GM23248 (cell line): Measurements from ENCODE around the gene GCHFR. TPM values are rescaled to one million over a fixed set of nuclear protein-coding genes. Genes with fewer than 3 reads are reported as not detected.

Source experiments
- DNase-seq: peaks from one replicate; pipeline ENCODE4 v3.0.0-alpha.2; 2015
- H2AFZ ChIP-seq: fragments of 200-600 bp; sonication (generic); 2 replicates; pipeline ENCODE4 v1.6.1; 2016; ENCODE audit warnings: antibody characterized with exemption
- H3F3A ChIP-seq: fragments of 200-600 bp; sonication (generic); 2 replicates; pipeline ENCODE4 v1.6.1; 2016; ENCODE audit warnings: mild to moderate bottlenecking, antibody characterized with exemption, mixed run types; ENCODE audit not compliant: insufficient read depth
- H3K27ac ChIP-seq: fragments of 200-600 bp; sonication (generic); 2 replicates; pipeline ENCODE4 v1.5.1; 2016; ENCODE audit warnings: mild to moderate bottlenecking
- H3K27me3 ChIP-seq: fragments of 200-600 bp; sonication (generic); replicated peaks from 2 replicates; pipeline ENCODE4 v1.6.1; 2016; ENCODE audit warnings: mild to moderate bottlenecking; ENCODE audit not compliant: insufficient read depth
- H3K36me3 ChIP-seq: fragments of 200-600 bp; sonication (generic); 2 replicates; pipeline ENCODE4 v1.6.1; 2016; ENCODE audit warnings: low read depth, mild to moderate bottlenecking
- H3K4me1 ChIP-seq: fragments of 200-600 bp; sonication (generic); 2 replicates; pipeline ENCODE4 v1.6.1; 2016; ENCODE audit warnings: mild to moderate bottlenecking; ENCODE audit not compliant: insufficient read depth
- H3K4me2 ChIP-seq: fragments of 200-600 bp; sonication (generic); one replicate; pipeline ENCODE4 v1.6.1; 2016; ENCODE audit warnings: mild to moderate bottlenecking; ENCODE audit not compliant: unreplicated experiment
- H3K4me3 ChIP-seq: fragments of 200-600 bp; sonication (generic); 2 replicates; pipeline ENCODE4 v1.5.1; 2016; ENCODE audit warnings: mild to moderate bottlenecking
- H3K79me2 ChIP-seq: fragments of 200-600 bp; sonication (generic); 2 replicates; pipeline ENCODE4 v1.6.1; 2016; ENCODE audit warnings: mild to moderate bottlenecking; ENCODE audit not compliant: insufficient read depth
- H3K9ac ChIP-seq: fragments of 200-600 bp; sonication (generic); 2 replicates; pipeline ENCODE4 v1.6.1; 2016; ENCODE audit warnings: mild to moderate bottlenecking
- H3K9me2 ChIP-seq: fragments of 200-600 bp; sonication (generic); 2 replicates; pipeline ENCODE4 v1.6.1; 2016; ENCODE audit warnings: mixed run types, mild to moderate bottlenecking, moderate library complexity; ENCODE audit not compliant: insufficient read depth
- H3K9me3 ChIP-seq: fragments of 200-600 bp; sonication (generic); one replicate; pipeline ENCODE4 v1.6.1; 2017; ENCODE audit warnings: low read depth
- H4K20me1 ChIP-seq: fragments of 200-600 bp; sonication (generic); 2 replicates; pipeline ENCODE4 v1.6.0; 2016; ENCODE audit not compliant: insufficient read depth
- EZH2 ChIP-seq: fragments of 200-600 bp; sonication (generic); IDR thresholded peaks from 2 replicates; pipeline ENCODE4 v1.6.1; 2018; ENCODE audit warnings: antibody characterized with exemption, mild to moderate bottlenecking; ENCODE audit not compliant: insufficient read depth, poor library complexity, severe bottlenecking
- EZH2phosphoT487 ChIP-seq: fragments of 200-600 bp; sonication (generic); IDR thresholded peaks from 2 replicates; pipeline ENCODE4 v1.6.1; 2018; ENCODE audit warnings: antibody characterized with exemption, moderate library complexity, mild to moderate bottlenecking, low read depth; ENCODE audit not compliant: insufficient read depth
- WGBS, 2 experiments: methylation state at CpG; one replicate each; pipeline ENCODE4 v1.1.6; 2015 to 2017; ENCODE audit warnings: low lambda C conversion rate in 2 of 2, low coverage in 1 of 2; ENCODE audit errors: missing lambda C conversion rate in 2 of 2; 5-methylcytosine and 5-hydroxymethylcytosine counted together
- in situ Hi-C: fragments of 300-500 bp; cut with MboI; formaldehyde crosslinking; loops from 2 replicates; pipeline ENCODE4 v1.15.0; 2020
- polyA plus RNA-seq: library from polyadenylated mRNA; unstranded; fragments of >200 nt; fragmentation: Nextera tagmentation; extraction: Ambion mirVana; gene quantifications from 2 replicates; pipeline ENCODE4 v1.2.1, GENCODE V29; 2016
- total RNA-seq: library from RNA; depleted of rRNA; stranded (reverse); fragments of >200 nt; shearing (Covaris generic); gene quantifications from 2 replicates; pipeline ENCODE4 v1.2.3, GENCODE V29; 2014

The GCHFR gene
- total and polyA plus RNA-seq, 2 experiments from 2014 or later = 0.54 to 2.3 TPM

- in situ Hi-C loops = no loop called here
Measured at GRCh38 chr15:40796041-40796440, 32.2 kb downstream of the GCHFR start.

GRCh38 chr15:40796512-40796911 lies 32.6 kb downstream of the GCHFR start:
- no peak overlapping the region for H3K4me2 ChIP-seq
- H3K4me3 ChIP-seq = no peak overlapping the region
- H3K4me1 ChIP-seq = peaks cover 12% of the 10 kb centered on the region
- H2AFZ ChIP-seq = no peak overlapping the region
- H4K20me1 ChIP-seq = peaks cover 4% of the 10 kb centered on the region; the same call in 1 of the 2 replicates
- no peak overlapping the region for H3K27ac ChIP-seq
- no peaks in the 10 kb centered on the region for H3K27me3 ChIP-seq
- H3K9me2 ChIP-seq = no peaks in the 10 kb centered on the region
- 94 to 98% methylated on average over 5 of the region's 5 CpGs for WGBS, 2 experiments
- H3K9me3 ChIP-seq = no peaks in the 10 kb centered on the region
- in situ Hi-C loops = no loop called here
- H3K36me3 ChIP-seq = no peaks in the 10 kb centered on the region
- H3F3A ChIP-seq = peaks cover 15% of the 10 kb centered on the region
- H3K9ac ChIP-seq = no peak overlapping the region
- DNase-seq = no peak
- H3K79me2 ChIP-seq = peaks cover 82% of the 10 kb centered on the region
- no peak for TF ChIP-seq EZH2
- no peak for TF ChIP-seq EZH2phosphoT487

More at GRCh38 chr15:40796041-40796440, 32.2 kb downstream of the GCHFR start:
- Histone ChIP-seq H3K27ac (no peak overlapping the region), H3K4me1 (peaks cover 12% of the 10 kb centered on the region), H2AFZ (no peak overlapping the region), H3K9me3 (no peaks in the 10 kb centered on the region), H3K79me2 (peaks cover 83% of the 10 kb centered on the region), H3K27me3 (no peaks in the 10 kb centered on the region), H3K9ac (no peak overlapping the region), H3F3A (peaks cover 15% of the 10 kb centered on the region), H3K4me3 (no peak overlapping the region), H3K36me3 (peaks cover 2% of the 10 kb centered on the region; the same call in 1 of the 2 replicates), H4K20me1 (peaks cover 1% of the 10 kb centered on the region; the same call in 1 of the 2 replicates), H3K4me2 (no peak overlapping the region), H3K9me2 (no peaks in the 10 kb centered on the region)
- TF ChIP-seq EZH2phosphoT487 (no peak), EZH2 (no peak)
- no peak for DNase-seq
- WGBS, 2 experiments = 79 to 82% methylated on average over 2 of the region's 2 CpGs

- no peaks in the 10 kb centered on the region for H3K9me3 ChIP-seq
- no peaks in the 10 kb centered on the region for H3K4me1 ChIP-seq
- H3K27me3 ChIP-seq = no peaks in the 10 kb centered on the region
- no peaks in the 10 kb centered on the region for H3K9me2 ChIP-seq
- H3K9ac ChIP-seq = no peak overlapping the region
- no peak overlapping the region for H3K27ac ChIP-seq
- in situ Hi-C loops = no loop called here
- no peaks in the 10 kb centered on the region for H3F3A ChIP-seq
- TF ChIP-seq EZH2phosphoT487 (no peak), EZH2 (no peak)
- no peak overlapping the region for H3K4me2 ChIP-seq
- peaks cover 4% of the 10 kb centered on the region; the same call in 1 of the 2 replicates for H4K20me1 ChIP-seq
- peaks cover 95% of the 10 kb centered on the region for H3K79me2 ChIP-seq
- 81 to 83% methylated on average over 3 of the region's 3 CpGs for WGBS, 2 experiments
- H3K4me3 ChIP-seq = no peak overlapping the region
- no peaks in the 10 kb centered on the region for H3K36me3 ChIP-seq
- DNase-seq = no peak
- H2AFZ ChIP-seq = no peak overlapping the region
Measured at GRCh38 chr15:40799523-40799922, 35.7 kb downstream of the GCHFR start.

- H3K79me2 ChIP-seq = peaks cover 91% of the 10 kb centered on the region
- peaks cover 5% of the 10 kb centered on the region for H3K4me1 ChIP-seq
- H3K4me2 ChIP-seq = no peak overlapping the region
- H3K9me3 ChIP-seq = no peaks in the 10 kb centered on the region
- no peaks in the 10 kb centered on the region for H3F3A ChIP-seq
- WGBS, 2 experiments = 93 to 100% methylated on average over 2 of the region's 2 CpGs
- no peaks in the 10 kb centered on the region for H3K36me3 ChIP-seq
- no peak for TF ChIP-seq EZH2
- no peak for TF ChIP-seq EZH2phosphoT487
- H3K9me2 ChIP-seq = no peaks in the 10 kb centered on the region
- H3K4me3 ChIP-seq = no peak overlapping the region
- no peaks in the 10 kb centered on the region for H3K27me3 ChIP-seq
- H4K20me1 ChIP-seq = peaks cover 4% of the 10 kb centered on the region; the same call in 1 of the 2 replicates
- in situ Hi-C loops = no loop called here
- H3K27ac ChIP-seq = no peak overlapping the region
- no peak overlapping the region for H2AFZ ChIP-seq
- DNase-seq = no peak
- no peak overlapping the region for H3K9ac ChIP-seq
Measured at GRCh38 chr15:40803076-40803475, 39.2 kb downstream of the GCHFR start.
